NAMALWA (cell line): ENCODE measurements around the gene ABCC4.

Source experiments
- DNase-seq: peaks from one replicate; pipeline ENCODE4 v3.0.0-alpha.2; 2015; ENCODE audit warnings: low spot score

ABCC4 gene

DNA sequence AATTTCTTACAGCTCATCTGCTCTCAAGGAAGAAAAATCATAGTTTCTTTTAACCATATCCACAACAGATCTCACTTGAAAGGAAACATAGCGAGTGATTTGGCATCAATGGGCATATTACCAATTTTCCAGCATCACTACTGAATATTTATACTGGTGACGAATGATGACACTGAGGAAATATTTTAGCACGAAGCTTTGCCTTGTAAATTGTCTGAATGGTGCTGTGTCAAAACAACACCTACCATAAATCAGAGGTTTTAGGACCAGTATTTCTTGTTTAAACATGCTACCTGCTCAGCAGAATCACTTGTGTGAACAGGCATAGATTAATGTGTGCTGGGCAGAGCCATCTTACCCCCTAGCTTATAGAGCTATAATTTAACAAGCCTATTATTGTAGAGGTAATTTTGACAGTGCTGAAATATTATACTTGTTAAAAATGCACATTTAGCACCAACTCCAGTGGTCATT is 146.8 kb downstream of the ABCC4 start:
- DNase-seq: no peak

- DNase-seq: no peak
These were observed 147.4 kb downstream of the ABCC4 start for GRCh38 chr13:95153647-95154412.

DNA sequence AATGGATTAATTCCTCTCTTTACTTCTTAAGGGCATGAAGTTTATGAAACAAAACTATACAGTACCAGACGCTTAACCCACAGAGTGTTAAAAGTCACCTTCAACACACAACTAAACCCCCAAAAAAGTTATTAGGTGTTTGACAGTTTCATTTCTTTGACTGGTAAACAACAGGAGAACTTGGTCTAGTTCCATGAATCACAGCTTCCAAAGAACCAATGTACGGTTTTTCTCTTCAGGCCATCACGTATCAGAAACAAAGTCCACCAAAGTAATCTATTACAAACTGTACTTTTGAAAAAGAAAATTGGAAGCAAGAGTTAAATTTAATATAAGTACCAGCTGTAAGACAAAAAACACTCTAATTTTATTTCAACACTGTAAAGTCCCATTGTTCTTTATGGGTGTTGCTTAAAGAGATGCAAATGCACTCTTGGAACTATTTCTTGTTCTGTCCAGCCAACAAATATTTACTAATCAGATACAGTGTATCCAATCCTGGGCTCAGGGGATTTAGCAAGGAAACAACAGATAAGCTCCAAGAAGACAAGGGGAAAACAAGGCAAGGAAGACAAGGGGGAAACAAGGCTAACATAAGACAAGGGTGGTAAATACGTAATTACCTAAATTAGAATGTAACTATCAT is 149.2 kb downstream of the ABCC4 start:
- no peak for DNase-seq

GRCh38 chr13:95150555-95150954 is 150.7 kb downstream of the ABCC4 start:
- DNase-seq: no peak

DNA sequence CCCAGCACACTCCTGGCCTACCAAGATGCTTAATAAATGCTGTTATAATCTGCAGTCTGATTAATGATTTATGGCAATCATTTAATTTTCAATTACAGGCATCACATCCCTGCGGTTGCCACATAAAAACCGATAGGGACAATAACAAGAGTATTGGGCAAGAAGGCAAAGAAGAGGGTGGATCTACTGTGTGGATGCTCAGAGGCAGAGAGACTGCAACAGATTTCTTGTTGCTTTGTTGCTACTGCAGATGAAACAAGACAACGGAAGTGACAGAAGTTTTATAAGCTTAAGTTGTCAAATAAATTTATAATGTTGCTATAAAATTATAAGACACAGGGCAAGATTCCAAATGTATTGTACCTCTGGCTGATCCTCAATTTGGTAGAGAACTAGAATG is 154.8 kb downstream of the ABCC4 start:
- DNase-seq: no peak

GRCh38 chr13:95145587-95145986 is 155.7 kb downstream of the ABCC4 start:
- DNase-seq: no peak

GRCh38 chr13:95140502-95140901 is 160.7 kb downstream of the ABCC4 start:
- no peak for DNase-seq

GRCh38 chr13:95138876-95139585 is 162.2 kb downstream of the ABCC4 start:
- DNase-seq: no peak

DNA sequence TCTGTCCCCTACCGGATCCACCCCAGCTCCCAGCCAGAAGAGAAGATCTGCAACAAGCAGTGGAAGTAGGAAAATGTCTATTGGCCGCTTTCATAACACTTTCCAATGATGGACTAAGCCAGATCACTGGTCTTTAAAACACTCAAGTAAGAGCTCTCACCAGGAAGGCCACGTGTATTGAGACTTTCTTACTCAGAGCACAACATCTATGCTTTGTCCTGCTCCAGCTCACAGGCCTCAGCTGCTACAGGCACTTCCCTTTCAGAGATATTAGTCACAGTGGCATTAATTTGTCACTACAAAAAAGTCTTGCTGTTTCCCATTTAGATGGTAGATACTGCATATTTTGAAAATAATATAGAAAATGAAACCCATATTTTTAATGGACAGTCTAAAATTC is 164.2 kb downstream of the ABCC4 start:
- DNase-seq: no peak

GRCh38 chr13:95136638-95137037 is 164.6 kb downstream of the ABCC4 start:
- DNase-seq: no peak

DNA sequence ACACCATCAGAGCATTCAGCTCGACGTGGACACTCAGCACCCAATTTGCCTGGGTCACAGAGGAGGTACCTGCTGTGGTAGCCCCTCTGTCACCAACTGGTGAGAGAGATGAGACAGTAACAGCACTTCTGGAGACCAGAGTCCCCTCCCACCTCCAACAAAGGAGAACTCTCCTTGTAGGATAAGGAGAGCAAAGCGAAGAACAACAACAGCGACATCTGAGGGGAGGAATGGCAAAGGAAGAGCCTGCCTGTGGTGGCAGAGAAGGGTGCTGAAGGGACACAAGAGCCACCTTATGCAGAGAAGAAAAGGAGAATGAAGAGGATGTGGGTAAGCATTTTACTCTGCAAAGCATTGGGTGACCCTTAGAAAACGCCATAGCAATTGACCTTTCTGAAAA is 167.8 kb downstream of the ABCC4 start:
- no peak for DNase-seq

GRCh38 chr13:95129004-95129403 is 172.2 kb downstream of the ABCC4 start:
- DNase-seq: no peak

DNA sequence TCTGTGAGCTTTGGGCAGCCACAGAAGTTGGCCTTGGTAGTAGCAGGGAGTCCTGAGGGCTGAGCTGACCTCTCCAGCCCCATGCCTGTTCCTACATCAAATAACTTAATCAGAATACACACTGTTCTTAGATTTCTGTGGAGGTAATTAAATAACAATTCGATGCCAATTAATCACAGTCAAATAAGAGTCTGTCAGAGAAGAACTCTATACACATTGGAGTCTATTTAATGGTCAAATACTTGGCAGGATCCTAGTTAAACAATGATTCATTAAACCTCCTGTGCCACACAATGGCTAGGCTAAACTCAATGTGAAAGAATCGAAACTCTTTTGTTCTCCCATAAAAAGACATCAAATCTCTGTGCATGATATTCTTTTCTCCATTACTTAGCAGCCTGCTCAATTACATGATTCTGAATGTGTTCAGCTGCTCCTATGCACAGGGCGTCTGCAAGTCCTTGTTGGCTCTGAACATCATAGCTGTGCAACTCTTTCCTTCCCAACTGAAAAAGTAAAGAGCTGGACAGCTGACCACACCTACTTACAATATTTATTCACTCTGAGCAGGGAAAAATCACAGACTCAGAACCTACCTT is 173.1 kb downstream of the ABCC4 start:
- DNase-seq: no peak

DNA sequence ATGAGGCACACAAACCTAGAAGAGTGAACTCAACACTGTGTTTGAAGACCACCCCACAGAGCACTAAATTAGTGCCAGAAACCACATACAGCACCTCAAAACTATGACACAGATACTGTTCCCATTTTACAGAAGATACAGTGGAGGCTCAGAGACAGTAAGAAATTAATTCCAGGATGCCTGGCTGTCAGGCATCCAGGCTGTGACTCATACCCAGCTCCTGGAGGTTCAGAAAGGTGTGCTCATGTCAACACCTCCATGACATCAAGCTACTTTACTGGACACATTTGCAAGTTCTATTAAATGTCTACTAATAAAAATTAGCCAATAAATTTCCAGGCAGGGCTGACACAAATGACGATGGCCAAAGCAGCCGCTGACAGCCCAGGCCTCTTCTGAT is 176.3 kb downstream of the ABCC4 start:
- DNase-seq: no peak

- DNase-seq: no peak
These were observed 177.5 kb downstream of the ABCC4 start for GRCh38 chr13:95123726-95124125.

GRCh38 chr13:95122063-95122462 is 179.2 kb downstream of the ABCC4 start:
- no peak for DNase-seq

GRCh38 chr13:95121516-95121915 is 179.7 kb downstream of the ABCC4 start:
- no peak for DNase-seq

DNA sequence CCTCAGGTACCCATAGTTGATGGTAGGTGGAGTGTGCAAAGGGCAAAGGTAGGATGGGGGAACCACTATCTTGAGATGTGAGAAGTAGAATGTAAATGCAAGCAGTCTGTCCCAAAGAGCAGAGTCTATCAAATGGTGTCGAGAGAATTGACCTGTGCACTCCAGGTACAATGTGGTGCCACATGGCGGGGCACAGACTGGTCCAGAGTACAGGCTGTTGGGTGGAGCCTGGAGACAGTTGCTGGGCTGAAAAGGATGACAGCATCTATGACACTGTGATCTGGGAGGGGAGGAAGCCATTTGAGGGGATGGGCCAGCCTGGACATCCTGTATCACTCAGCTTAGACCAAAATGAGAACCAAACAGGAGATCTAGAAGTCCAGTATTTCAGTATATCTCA is 180.6 kb downstream of the ABCC4 start:
- no peak for DNase-seq

GRCh38 chr13:95118541-95119324 is 182.5 kb downstream of the ABCC4 start:
- no peak for DNase-seq

DNA sequence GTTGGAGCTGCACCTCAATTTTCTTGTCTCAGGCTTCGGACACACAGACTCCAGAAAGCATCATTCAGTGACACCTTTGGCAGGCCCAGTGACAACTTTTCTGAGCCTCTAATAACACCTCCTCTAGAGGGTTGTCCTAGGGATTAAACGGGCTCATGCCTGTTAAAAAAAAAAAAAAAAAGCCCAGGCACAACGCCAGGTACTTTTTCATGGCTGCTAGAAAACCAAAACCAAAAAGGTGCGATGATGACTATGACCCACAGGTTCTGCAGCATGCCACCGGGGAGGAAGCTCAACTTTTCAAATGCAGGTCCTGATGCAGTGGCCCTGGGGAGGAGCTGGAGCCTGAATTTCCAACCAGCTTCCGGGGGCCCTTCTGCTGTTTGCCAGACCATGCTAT is 184.2 kb downstream of the ABCC4 start:
- no peak for DNase-seq

GRCh38 chr13:95115525-95115924 is 185.7 kb downstream of the ABCC4 start:
- DNase-seq: no peak

- no peak for DNase-seq
These were observed 187.7 kb downstream of the ABCC4 start for GRCh38 chr13:95113601-95114000.
